LNCAP (cell line): ENCODE results near the gene BCAS3.

Source experiments
- CTCF ChIP-seq: fragments of 450-650 bp; IDR thresholded peaks from 2 replicates; pipeline ENCODE4 v1.5.1; 2017; ENCODE audit warnings: mild to moderate bottlenecking

Gene BCAS3

GRCh38 chr17:60781880-60782412 is 104.3 kb downstream of the BCAS3 start:
- no peak for TF ChIP-seq CTCF

- TF ChIP-seq CTCF = no peak
Observed at GRCh38 chr17:60782742-60783141, 105.1 kb downstream of the BCAS3 start.

GRCh38 chr17:60790205-60790604 is 112.6 kb downstream of the BCAS3 start:
- TF ChIP-seq CTCF = no peak

- TF ChIP-seq CTCF = no peak
Observed at GRCh38 chr17:60792250-60792898, 114.7 kb downstream of the BCAS3 start.

- TF ChIP-seq CTCF = no peak
Observed at GRCh38 chr17:60798576-60798975, 120.9 kb downstream of the BCAS3 start.

GRCh38 chr17:60802377-60802776 is 124.7 kb downstream of the BCAS3 start:
- TF ChIP-seq CTCF = no peak

- no peak for TF ChIP-seq CTCF
Observed at GRCh38 chr17:60803059-60803458, 125.4 kb downstream of the BCAS3 start.

GRCh38 chr17:60804831-60805230 is 127.2 kb downstream of the BCAS3 start:
- no peak for TF ChIP-seq CTCF
